Measurements from ENCODE around the gene PDE6C.

PDE6C gene

GRCh38 chr10:93671042-93671441 lies 58.7 kb downstream of the PDE6C start:
- ChIA-PET POLR2A (no interaction called here), CTCF (interaction anchor here (1.3 kb wide), 1 partner anchor 9 kb away, joined by 6 read pairs; no protein-coding TSS in a partner anchor)
- TF ChIP-seq CTCF (IDR thresholded peaks at IDR 0.05; ENCODE audit: control extremely low read depth, extremely low read depth, low read depth, missing control alignments), result no peak
- no peak for DNase-seq (ENCODE audit: extremely low spot score)

- no peak for DNase-seq (ENCODE audit: extremely low spot score)
- ChIA-PET POLR2A (no interaction called here), CTCF (no interaction called here)
- no peak for TF ChIP-seq CTCF (IDR thresholded peaks at IDR 0.05; ENCODE audit: control extremely low read depth, extremely low read depth, low read depth, missing control alignments)
These were observed 59.8 kb downstream of the PDE6C start for GRCh38 chr10:93672022-93672678.

DNA sequence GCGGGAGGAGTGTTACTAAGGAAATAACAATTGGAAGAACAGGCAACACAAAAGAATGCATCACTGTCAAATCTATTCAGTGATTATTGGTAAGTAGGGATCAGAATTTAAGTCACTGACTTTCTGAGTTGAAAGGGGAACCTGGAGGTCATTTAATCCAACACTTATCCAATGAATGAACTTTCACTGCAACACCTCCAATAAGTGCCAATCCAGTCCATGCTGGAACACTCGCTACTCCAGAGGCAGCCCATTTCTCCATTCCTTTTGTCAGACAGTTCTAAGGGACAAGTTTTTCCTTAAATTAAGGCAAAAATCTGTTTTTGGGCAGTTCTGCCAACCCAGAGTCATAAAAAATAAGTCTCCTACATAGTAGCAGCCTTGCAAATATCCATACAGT lies 60.6 kb downstream of the PDE6C start:
- ChIA-PET CTCF (no interaction called here), POLR2A (no interaction called here)
- DNase-seq (ENCODE audit: extremely low spot score), result no peak
- no peak for TF ChIP-seq CTCF (IDR thresholded peaks at IDR 0.05; ENCODE audit: control extremely low read depth, extremely low read depth, low read depth, missing control alignments)

DNA sequence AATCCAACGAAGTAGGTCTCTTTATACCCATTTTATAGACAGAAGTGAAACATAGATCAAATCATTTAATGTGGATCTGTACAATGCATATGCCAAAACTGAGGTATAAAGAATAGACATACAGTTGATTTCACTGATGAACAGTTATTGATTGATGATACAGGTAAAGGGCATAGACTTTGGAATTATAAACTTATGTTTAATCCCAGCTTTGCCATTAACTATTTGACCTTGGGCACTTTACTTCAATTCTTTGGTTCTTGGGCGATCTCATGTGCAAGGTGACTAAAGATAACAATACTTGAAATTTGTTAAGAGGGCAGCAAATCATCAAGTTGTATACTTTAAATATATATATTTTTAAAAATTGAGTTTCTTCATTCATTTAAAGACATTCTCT lies 61.5 kb downstream of the PDE6C start:
- no peak for TF ChIP-seq CTCF (IDR thresholded peaks at IDR 0.05; ENCODE audit: control extremely low read depth, extremely low read depth, low read depth, missing control alignments)
- DNase-seq (ENCODE audit: extremely low spot score), result no peak
- ChIA-PET CTCF (interaction anchor here (1.0 kb wide), 1 partner anchor 9 kb away, joined by 3 read pairs; no protein-coding TSS in a partner anchor), POLR2A (no interaction called here)

GRCh38 chr10:93678386-93678785 lies 66.0 kb downstream of the PDE6C start:
- no peak for DNase-seq (ENCODE audit: extremely low spot score)
- POLR2A ChIA-PET, result no interaction called here
- CTCF ChIA-PET, result interaction anchor here (1.6 to 8.1 kb wide), 5 partner anchors 9 to 302 kb away, joined by 3 to 92 read pairs (median 10); no protein-coding TSS in a partner anchor
- no peak for TF ChIP-seq CTCF (IDR thresholded peaks at IDR 0.05; ENCODE audit: control extremely low read depth, extremely low read depth, low read depth, missing control alignments)

DNA sequence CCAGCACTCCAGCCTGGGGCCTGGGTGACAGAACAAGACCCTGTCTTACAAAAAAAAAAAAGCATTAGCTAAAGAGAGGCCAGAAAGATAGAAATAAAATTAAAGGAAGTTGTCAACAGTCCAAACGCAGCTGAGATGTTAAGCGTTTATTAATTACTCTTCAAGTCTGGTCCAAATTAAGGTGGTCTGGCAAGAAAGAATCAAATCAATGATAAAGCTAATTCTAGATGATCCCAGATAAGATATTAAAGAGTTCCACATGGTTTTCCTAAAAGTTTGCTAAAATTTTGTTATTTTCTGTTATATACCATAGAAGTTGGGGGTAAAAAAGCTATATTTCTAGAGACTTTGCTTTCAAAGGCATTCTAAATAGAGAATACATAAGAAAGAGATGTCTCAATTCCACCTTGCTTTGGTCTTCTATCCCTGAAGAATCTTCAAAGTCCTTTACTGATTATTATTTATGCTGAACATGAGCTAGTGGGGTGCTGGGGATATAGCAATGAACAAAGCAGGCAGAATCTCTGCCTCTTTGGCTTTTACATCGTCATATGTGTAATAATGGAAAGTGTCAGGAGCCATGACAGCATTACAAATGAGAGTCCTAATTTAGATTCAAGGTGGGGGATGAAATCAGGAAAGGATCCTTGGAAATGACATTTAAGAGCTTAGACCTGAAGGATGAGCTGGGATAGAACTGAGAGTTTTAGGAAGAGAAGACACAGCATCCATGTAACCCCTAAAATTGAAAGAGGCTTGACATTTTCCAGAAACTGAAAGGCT lies 66.7 kb downstream of the PDE6C start:
- TF ChIP-seq CTCF (IDR thresholded peaks at IDR 0.05; ENCODE audit: control extremely low read depth, extremely low read depth, low read depth, missing control alignments), result no peak
- no peak for DNase-seq (ENCODE audit: extremely low spot score)
- POLR2A ChIA-PET, result no interaction called here
- CTCF ChIA-PET, result interaction anchor here (1.6 to 8.1 kb wide), 6 partner anchors 8 to 303 kb away, joined by 3 to 92 read pairs (median 8); no protein-coding TSS in a partner anchor

Data from GM10248 (cell line).